OCI-LY7 (cell line): Measurements from ENCODE around the gene PPM1M. TPM values are rescaled to one million over a fixed set of nuclear protein-coding genes. Genes with fewer than 3 reads are reported as not detected.
"Not testable (repeated sequence)": the region's sequence is repeated elsewhere in the genome, so short reads cannot be mapped to it uniquely, and the experiment has no call there.

Source experiments
- BruUV-seq: library from RNA; stranded (reverse); fragments of 400-500 nt; replicated peaks from 2 replicates; lab custom pipeline; 2021; lab: Mats Ljungman, UMichigan
- CTCF ChIA-PET: fragments of 300-600 bp; sonication (Branson Sonifier 250); formaldehyde crosslinking; loops from one replicate; lab custom pipeline; 2022; ENCODE audit warnings: antibody characterized with exemption; ENCODE audit not compliant: unreplicated experiment; lab: Charles Lee
- POLR2A ChIA-PET: fragments of 300-600 bp; sonication (Branson Sonifier 250); formaldehyde crosslinking; loops from one replicate; lab custom pipeline; 2022; ENCODE audit warnings: antibody characterized with exemption; lab: Charles Lee
- DNase-seq: peaks from one replicate; pipeline ENCODE4 v3.0.0-alpha.2; 2015; ENCODE audit warnings: low spot score
- H2AFZ ChIP-seq: fragments of 200-600 bp; sonication (generic), shearing (Covaris generic); 2 replicates; pipeline ENCODE4 v1.6.1; 2014; ENCODE audit warnings: mild to moderate bottlenecking, antibody characterized with exemption, low read length, moderate library complexity
- H3K27ac ChIP-seq: fragments of 200-600 bp; sonication (generic); 2 replicates; pipeline ENCODE4 v1.5.1; 2014; ENCODE audit warnings: mixed run types, low read depth, mild to moderate bottlenecking, moderate library complexity, low read length, inconsistent platforms; ENCODE audit not compliant: poor library complexity, severe bottlenecking
- H3K36me3 ChIP-seq: fragments of 200-600 bp; sonication (generic); 2 replicates; pipeline ENCODE4 v1.6.1; 2014; ENCODE audit warnings: mild to moderate bottlenecking, antibody characterized with exemption, low read length, moderate library complexity, mixed read lengths; ENCODE audit not compliant: insufficient read depth
- H3K4me1 ChIP-seq: fragments of 200-600 bp; sonication (generic); 2 replicates; pipeline ENCODE4 v1.5.1; 2014; ENCODE audit warnings: mild to moderate bottlenecking, low read length; ENCODE audit not compliant: insufficient read depth, poor library complexity, severe bottlenecking
- H3K4me2 ChIP-seq: fragments of 200-600 bp; sonication (generic); 2 replicates; pipeline ENCODE4 v1.6.1; 2014; ENCODE audit warnings: mild to moderate bottlenecking, low read length
- H3K4me3 ChIP-seq: fragments of 200-600 bp; sonication (generic); 2 replicates; pipeline ENCODE4 v1.5.1; 2014; ENCODE audit warnings: mild to moderate bottlenecking, low read depth, low read length; ENCODE audit not compliant: poor library complexity, severe bottlenecking
- H3K79me2 ChIP-seq: fragments of 200-600 bp; sonication (generic); 2 replicates; pipeline ENCODE4 v1.6.1; 2016; ENCODE audit warnings: low read depth, mild to moderate bottlenecking, low read length, moderate library complexity, mixed read lengths; ENCODE audit not compliant: insufficient read depth
- H3K9me2 ChIP-seq: fragments of 200-600 bp; sonication (generic); 2 replicates; pipeline ENCODE4 v1.6.1; 2016; ENCODE audit warnings: mild to moderate bottlenecking, low read length, mixed read lengths; ENCODE audit not compliant: insufficient read depth
- H3K9me3 ChIP-seq: fragments of 200-600 bp; sonication (generic); 2 replicates; pipeline ENCODE4 v1.6.1; 2014; ENCODE audit warnings: mild to moderate bottlenecking, mixed run types, low read length, mixed read lengths
- H4K20me1 ChIP-seq: fragments of 200-600 bp; sonication (generic); 2 replicates; pipeline ENCODE4 v1.6.1; 2014; ENCODE audit warnings: mild to moderate bottlenecking, antibody characterized with exemption, low read length, moderate library complexity, mixed read lengths; ENCODE audit not compliant: insufficient read depth
- EZH2phosphoT487 ChIP-seq: fragments of 200-600 bp; sonication (generic); IDR thresholded peaks from 2 replicates; pipeline ENCODE4 v1.6.1; 2018; ENCODE audit warnings: low read depth, borderline replicate concordance, mild to moderate bottlenecking, mixed run types, antibody characterized with exemption, low read length, moderate library complexity, mixed read lengths
- intact Hi-C: fragments of 100-400 bp; cut with micrococcal nuclease; formaldehyde crosslinking; loops from one replicate; pipeline ENCODE4 v1.10.0; 2022; ENCODE audit not compliant: unreplicated experiment
- total RNA-seq, 2 experiments: library from RNA; depleted of rRNA in 1 of 2; stranded (reverse); fragments of >200 nt in 1 of 2; shearing (Covaris generic) in 1 of 2; gene quantifications; 2 replicates each; pipeline ENCODE4 v1.2.3, GENCODE V29; 2014 to 2022
- TF ChIP-seq, protein P1 (sequence below): fragments of 200-600 bp; sonication (generic); conservative IDR thresholded peaks from 2 replicates; pipeline ENCODE4 v1.5.1; 2014; ENCODE audit warnings: mild to moderate bottlenecking, antibody characterized with exemption, low read length, moderate library complexity, mixed read lengths

The PPM1M gene
- total RNA-seq, 2 experiments from 2014 or later = 4.4 to 15.6 TPM

- intact Hi-C loops = no loop called here
- Histone ChIP-seq H3K79me2 (peaks cover 7% of the 10 kb centered on the region; the same call in 1 of the 2 replicates), H2AFZ (no peak overlapping the region), H3K9me3 (no peaks in the 10 kb centered on the region), H3K4me1 (peaks cover 21% of the 10 kb centered on the region), H3K36me3 (no peaks in the 10 kb centered on the region), H3K4me3 (no peak overlapping the region), H3K4me2 (no peak overlapping the region), H4K20me1 (no peaks in the 10 kb centered on the region), H3K9me2 (no peaks in the 10 kb centered on the region), H3K27ac (no peak overlapping the region)
- POLR2A ChIA-PET = no interaction called here
- no peak for TF ChIP-seq EZH2phosphoT487
- TF ChIP-seq, protein P1, sequence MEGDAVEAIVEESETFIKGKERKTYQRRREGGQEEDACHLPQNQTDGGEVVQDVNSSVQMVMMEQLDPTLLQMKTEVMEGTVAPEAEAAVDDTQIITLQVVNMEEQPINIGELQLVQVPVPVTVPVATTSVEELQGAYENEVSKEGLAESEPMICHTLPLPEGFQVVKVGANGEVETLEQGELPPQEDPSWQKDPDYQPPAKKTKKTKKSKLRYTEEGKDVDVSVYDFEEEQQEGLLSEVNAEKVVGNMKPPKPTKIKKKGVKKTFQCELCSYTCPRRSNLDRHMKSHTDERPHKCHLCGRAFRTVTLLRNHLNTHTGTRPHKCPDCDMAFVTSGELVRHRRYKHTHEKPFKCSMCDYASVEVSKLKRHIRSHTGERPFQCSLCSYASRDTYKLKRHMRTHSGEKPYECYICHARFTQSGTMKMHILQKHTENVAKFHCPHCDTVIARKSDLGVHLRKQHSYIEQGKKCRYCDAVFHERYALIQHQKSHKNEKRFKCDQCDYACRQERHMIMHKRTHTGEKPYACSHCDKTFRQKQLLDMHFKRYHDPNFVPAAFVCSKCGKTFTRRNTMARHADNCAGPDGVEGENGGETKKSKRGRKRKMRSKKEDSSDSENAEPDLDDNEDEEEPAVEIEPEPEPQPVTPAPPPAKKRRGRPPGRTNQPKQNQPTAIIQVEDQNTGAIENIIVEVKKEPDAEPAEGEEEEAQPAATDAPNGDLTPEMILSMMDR = no peak
- no TSS peak for BruUV-seq
- CTCF ChIA-PET = no interaction called here
- DNase-seq = no peak
Observed at GRCh38 chr3:52283306-52283705, 37.7 kb downstream of the PPM1M start.

- peaks cover 13% of the 10 kb centered on the region; the same call in 1 of the 2 replicates for H3K79me2 ChIP-seq
- H3K36me3 ChIP-seq, H3K4me3 ChIP-seq, H3K9me2 ChIP-seq, H4K20me1 ChIP-seq, DNase-seq, H3K4me2 ChIP-seq, CTCF ChIA-PET, H2AFZ ChIP-seq, BruUV-seq, H3K27ac ChIP-seq, intact Hi-C loops, H3K9me3 ChIP-seq: not testable (repeated sequence)
- peaks cover 27% of the 10 kb centered on the region for H3K4me1 ChIP-seq
- POLR2A ChIA-PET = interaction anchor here (1.3 kb wide), 1 partner anchor 59 kb away, joined by 3 read pairs; no protein-coding TSS in a partner anchor
Observed at GRCh38 chr3:52284051-52284450, 38.5 kb downstream of the PPM1M start.

- DNase-seq = no peak
- CTCF ChIA-PET = no interaction called here
- POLR2A ChIA-PET = interaction anchor here (1.2 to 2.4 kb wide), 3 partner anchors 8 to 62 kb away, joined by 5 to 8 read pairs (median 6); partner anchors contain the start of genes TLR9 and WDR82
- TF ChIP-seq, protein P1 = no peak
- no peak for TF ChIP-seq EZH2phosphoT487
- no peaks in the 10 kb centered on the region for H4K20me1 ChIP-seq
- no peak overlapping the region for H2AFZ ChIP-seq
- intact Hi-C loops = no loop called here
- H3K4me1 ChIP-seq = peaks cover 21% of the 10 kb centered on the region
- H3K9me3 ChIP-seq = no peaks in the 10 kb centered on the region
- peaks cover 13% of the 10 kb centered on the region; the same call in 1 of the 2 replicates for H3K79me2 ChIP-seq
- no TSS peak for BruUV-seq
- H3K9me2 ChIP-seq = no peaks in the 10 kb centered on the region
- H3K36me3 ChIP-seq = peaks cover 4% of the 10 kb centered on the region; the same call in 1 of the 2 replicates
- peak overlapping the region; percentile 83 for H3K4me3 ChIP-seq
- peak overlapping the region; percentile 81 for H3K4me2 ChIP-seq
- H3K27ac ChIP-seq = peak overlapping the region; percentile 95
Observed at GRCh38 chr3:52286777-52287110, 41.2 kb downstream of the PPM1M start.
